HEK293 (cell line): ENCODE data around the gene TRPM2.

Experiments used
- CTCF ChIA-PET: fragments of 350-600 bp; formaldehyde crosslinking; extraction: SDS; loops from one replicate; lab custom pipeline; 2021; ENCODE audit warnings: antibody characterized with exemption; lab: Yijun Ruan, JAX
- POLR2A ChIA-PET: fragments of 300-600 bp; formaldehyde crosslinking; extraction: SDS; loops from one replicate; lab custom pipeline; 2020; ENCODE audit warnings: antibody characterized with exemption, inconsistent platforms; lab: Yijun Ruan, JAX
- H3K27ac ChIP-seq: fragments of 200-500 bp; sonication (Bioruptor generic); 2 replicates; pipeline ENCODE4 v1.5.1; 2014; ENCODE audit warnings: low read depth, low read length, control low read depth, inconsistent platforms; ENCODE audit errors: extremely low read depth
- H3K36me3 ChIP-seq, 2 experiments: fragments of 200-500 bp in 1 of 2; sonication (Bioruptor generic) in 1 of 2; 1 replicate in 1 of 2; 2 replicates in 1 of 2; pipeline ENCODE4 v1.5.1; 2014 to 2017; ENCODE audit warnings: inconsistent platforms in 2 of 2, low read length in 2 of 2; ENCODE audit not compliant: control insufficient read depth in 2 of 2, insufficient read depth in 1 of 2
- H3K4me1 ChIP-seq: fragments of 200-500 bp; sonication (Bioruptor generic); 2 replicates; pipeline ENCODE4 v1.5.1; 2014; ENCODE audit warnings: mild to moderate bottlenecking, low read length, inconsistent platforms; ENCODE audit not compliant: control insufficient read depth, insufficient read depth
- H3K4me3 ChIP-seq: 2 replicates; pipeline ENCODE4 v1.5.1; 2011; ENCODE audit warnings: low read depth, mild to moderate bottlenecking, control low read depth, low read length, moderate library complexity
- H3K9me3 ChIP-seq: fragments of 200-500 bp; sonication (Bioruptor generic); 2 replicates; pipeline ENCODE4 v1.5.1; 2014; ENCODE audit warnings: low read depth, low read length, inconsistent platforms; ENCODE audit not compliant: control insufficient read depth, insufficient read depth
- BCL11A ChIP-seq: fragments of 450-650 bp; formaldehyde crosslinking; IDR thresholded peaks from 2 replicates; pipeline ENCODE4 v1.5.1; 2016; ENCODE audit warnings: low read depth, missing biosample characterization, missing genetic modification characterization
- HOXC10 ChIP-seq: sonication (generic); formaldehyde crosslinking; IDR thresholded peaks from 2 replicates; pipeline ENCODE4 v1.8.1; 2023; ENCODE audit warnings: mild to moderate bottlenecking, missing genetic modification reagents
- IKZF3 ChIP-seq: fragments of 450-650 bp; IDR thresholded peaks from 2 replicates; pipeline ENCODE4 v1.5.0; 2018; ENCODE audit warnings: missing biosample characterization, mild to moderate bottlenecking, missing genetic modification characterization, moderate library complexity
- MZF1 ChIP-seq: fragments of 450-650 bp; formaldehyde crosslinking; IDR thresholded peaks from 2 replicates; pipeline ENCODE4 v1.5.1; 2017; ENCODE audit warnings: missing biosample characterization, missing genetic modification characterization, borderline replicate concordance
- PRDM4 ChIP-seq: fragments of 450-650 bp; formaldehyde crosslinking; IDR thresholded peaks from 2 replicates; pipeline ENCODE4 v1.5.1; 2017; ENCODE audit warnings: missing biosample characterization, missing genetic modification characterization
- TCF7L2 ChIP-seq: IDR thresholded peaks from 2 replicates; pipeline ENCODE4 v1.6.1; 2011; ENCODE audit warnings: low read depth, mild to moderate bottlenecking, inconsistent platforms, low read length, moderate library complexity, borderline replicate concordance
- ZNF114 ChIP-seq: fragments of 450-650 bp; formaldehyde crosslinking; IDR thresholded peaks from 2 replicates; pipeline ENCODE4 v1.5.0; 2017; ENCODE audit warnings: missing biosample characterization, missing genetic modification characterization
- ZNF121 ChIP-seq: fragments of 450-650 bp; formaldehyde crosslinking; IDR thresholded peaks from 2 replicates; pipeline ENCODE4 v1.5.1; 2016; ENCODE audit warnings: missing biosample characterization, missing genetic modification characterization
- ZNF148 ChIP-seq: fragments of 450-650 bp; formaldehyde crosslinking; IDR thresholded peaks from 2 replicates; pipeline ENCODE4 v1.5.0; 2017; ENCODE audit warnings: missing biosample characterization, missing genetic modification characterization, borderline replicate concordance
- ZNF169 ChIP-seq: fragments of 450-650 bp; formaldehyde crosslinking; IDR thresholded peaks from 2 replicates; pipeline ENCODE4 v1.5.1; 2016; ENCODE audit warnings: missing biosample characterization, missing genetic modification characterization
- ZNF214 ChIP-seq: fragments of 450-650 bp; formaldehyde crosslinking; IDR thresholded peaks from 2 replicates; pipeline ENCODE4 v1.5.1; 2017; ENCODE audit warnings: missing biosample characterization, mild to moderate bottlenecking, missing genetic modification characterization, borderline replicate concordance
- ZNF248 ChIP-seq: fragments of 450-650 bp; formaldehyde crosslinking; IDR thresholded peaks from 2 replicates; pipeline ENCODE4 v1.5.1; 2017; ENCODE audit warnings: missing biosample characterization, missing genetic modification characterization
- ZNF335 ChIP-seq: fragments of 450-650 bp; formaldehyde crosslinking; conservative IDR thresholded peaks from 2 replicates; pipeline ENCODE4 v1.5.1; 2016; ENCODE audit warnings: missing biosample characterization, missing genetic modification characterization
- ZNF558 ChIP-seq: fragments of 450-650 bp; formaldehyde crosslinking; IDR thresholded peaks from 2 replicates; pipeline ENCODE4 v1.5.1; 2016; ENCODE audit warnings: missing biosample characterization, missing genetic modification characterization
- ZNF629 ChIP-seq: fragments of 450-650 bp; formaldehyde crosslinking; IDR thresholded peaks from 2 replicates; pipeline ENCODE4 v1.5.1; 2017; ENCODE audit warnings: missing biosample characterization, missing genetic modification characterization
- ZNF747 ChIP-seq: fragments of 450-650 bp; formaldehyde crosslinking; IDR thresholded peaks from 2 replicates; pipeline ENCODE4 v1.5.1; 2016; ENCODE audit warnings: missing biosample characterization, missing genetic modification characterization
- ZNF777 ChIP-seq: fragments of 450-650 bp; formaldehyde crosslinking; IDR thresholded peaks from 2 replicates; pipeline ENCODE4 v1.5.1; 2017; ENCODE audit warnings: missing biosample characterization, missing genetic modification characterization, borderline replicate concordance
- ZSCAN16 ChIP-seq: fragments of 450-650 bp; formaldehyde crosslinking; IDR thresholded peaks from 2 replicates; pipeline ENCODE4 v1.5.1; 2016; ENCODE audit warnings: missing biosample characterization, missing genetic modification characterization
- TF ChIP-seq, protein P1 (sequence below): fragments of 450-650 bp; formaldehyde crosslinking; IDR thresholded peaks from 2 replicates; pipeline ENCODE4 v1.5.1; 2016; ENCODE audit warnings: missing biosample characterization, missing genetic modification characterization
- TF ChIP-seq, protein P2 (sequence below): fragments of 450-650 bp; formaldehyde crosslinking; IDR thresholded peaks from 2 replicates; pipeline ENCODE4; 2016; ENCODE audit warnings: missing biosample characterization, missing genetic modification characterization

Gene TRPM2

DNA sequence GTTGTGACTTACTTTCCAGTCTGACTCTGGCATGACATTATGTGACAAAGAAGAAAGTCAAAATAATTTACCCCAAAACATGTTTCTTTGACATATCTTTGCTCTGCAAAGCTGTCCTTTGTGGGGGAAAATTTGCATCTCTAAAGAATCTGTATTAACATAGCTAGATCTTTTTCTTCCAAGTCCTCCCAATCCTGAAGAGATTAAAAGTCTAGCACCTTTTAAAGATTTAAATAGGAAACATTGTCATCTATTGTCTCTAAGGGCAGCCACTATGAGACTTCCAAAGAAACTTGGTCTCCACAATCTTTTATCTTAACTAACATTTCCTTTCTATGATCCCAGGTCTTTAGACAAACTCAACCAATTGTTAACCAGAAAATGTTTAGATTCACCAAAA lies 117.9 kb downstream of the TRPM2 start:
- Histone ChIP-seq H3K9me3 (no peaks in the 10 kb centered on the region), H3K36me3 (no peaks in the 10 kb centered on the region), H3K4me1 (no peaks in the 10 kb centered on the region), H3K27ac (no peak overlapping the region), H3K4me3 (no peak overlapping the region)
- CTCF ChIA-PET = interaction anchor here (0.8 kb wide), 2 partner anchors 11 to 18 kb away, joined by 3 to 6 read pairs; no protein-coding TSS in a partner anchor
- TF ChIP-seq ZNF747 (tag by site-specific recombination) = no peak
- TF ChIP-seq ZNF335 (tag by site-specific recombination) = no peak
- TF ChIP-seq, protein P1, sequence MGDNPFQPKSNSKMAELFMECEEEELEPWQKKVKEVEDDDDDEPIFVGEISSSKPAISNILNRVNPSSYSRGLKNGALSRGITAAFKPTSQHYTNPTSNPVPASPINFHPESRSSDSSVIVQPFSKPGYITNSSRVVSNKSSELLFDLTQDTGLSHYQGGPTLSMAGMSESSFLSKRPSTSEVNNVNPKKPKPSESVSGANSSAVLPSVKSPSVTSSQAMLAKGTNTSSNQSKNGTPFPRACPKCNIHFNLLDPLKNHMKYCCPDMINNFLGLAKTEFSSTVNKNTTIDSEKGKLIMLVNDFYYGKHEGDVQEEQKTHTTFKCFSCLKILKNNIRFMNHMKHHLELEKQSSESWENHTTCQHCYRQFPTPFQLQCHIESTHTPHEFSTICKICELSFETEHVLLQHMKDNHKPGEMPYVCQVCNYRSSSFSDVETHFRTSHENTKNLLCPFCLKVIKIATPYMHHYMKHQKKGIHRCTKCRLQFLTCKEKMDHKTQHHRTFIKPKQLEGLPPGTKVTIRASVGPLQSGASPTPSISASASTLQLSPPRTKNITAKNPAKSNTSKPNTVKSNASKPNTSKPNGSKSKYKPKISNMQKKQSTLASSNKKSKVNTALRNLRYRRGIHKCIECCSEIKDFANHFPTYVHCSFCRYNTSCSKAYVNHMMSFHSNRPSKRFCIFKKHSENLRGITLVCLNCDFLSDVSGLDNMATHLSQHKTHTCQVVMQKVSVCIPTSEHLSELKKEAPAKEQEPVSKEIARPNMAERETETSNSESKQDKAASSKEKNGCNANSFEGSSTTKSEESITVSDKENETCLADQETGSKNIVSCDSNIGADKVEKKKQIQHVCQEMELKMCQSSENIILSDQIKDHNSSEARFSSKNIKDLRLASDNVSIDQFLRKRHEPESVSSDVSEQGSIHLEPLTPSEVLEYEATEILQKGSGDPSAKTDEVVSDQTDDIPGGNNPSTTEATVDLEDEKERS (tag by site-specific recombination) = no peak
- TF ChIP-seq IKZF3 (tag by site-specific recombination) = no peak
- TF ChIP-seq, protein P2, sequence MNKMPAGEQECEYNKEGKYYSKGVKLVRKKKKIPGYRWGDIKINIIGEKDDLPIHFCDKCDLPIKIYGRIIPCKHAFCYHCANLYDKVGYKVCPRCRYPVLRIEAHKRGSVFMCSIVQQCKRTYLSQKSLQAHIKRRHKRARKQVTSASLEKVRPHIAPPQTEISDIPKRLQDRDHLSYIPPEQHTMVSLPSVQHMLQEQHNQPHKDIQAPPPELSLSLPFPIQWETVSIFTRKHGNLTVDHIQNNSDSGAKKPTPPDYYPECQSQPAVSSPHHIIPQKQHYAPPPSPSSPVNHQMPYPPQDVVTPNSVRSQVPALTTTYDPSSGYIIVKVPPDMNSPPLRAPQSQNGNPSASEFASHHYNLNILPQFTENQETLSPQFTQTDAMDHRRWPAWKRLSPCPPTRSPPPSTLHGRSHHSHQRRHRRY (tag by site-specific recombination) = no peak
- TF ChIP-seq HOXC10 (CRISPR knock-in tag) = no peak
- no peak for TF ChIP-seq PRDM4
- no peak for TF ChIP-seq TCF7L2
- TF ChIP-seq ZSCAN16 = no peak
- TF ChIP-seq ZNF558 = no peak
- TF ChIP-seq ZNF148 (tag by site-specific recombination) = no peak
- no peak for TF ChIP-seq BCL11A (tag by site-specific recombination)
- no peak for TF ChIP-seq ZNF169
- TF ChIP-seq ZNF248 = no peak
- TF ChIP-seq ZNF121 (tag by site-specific recombination) = no peak
- TF ChIP-seq MZF1 = no peak
- TF ChIP-seq ZNF114 (tag by site-specific recombination) = no peak
- no peak for TF ChIP-seq ZNF777 (tag by site-specific recombination)
- no peak for TF ChIP-seq ZNF214
- no peak for TF ChIP-seq ZNF629 (tag by site-specific recombination)
- POLR2A ChIA-PET = no interaction called here
